Fibroblast of lung (primary cell): Measurements from ENCODE around the gene NEK2. TPM values are rescaled to one million over a fixed set of nuclear protein-coding genes. Genes with fewer than 3 reads are reported as not detected.

Experiments
- DNase-seq, 2 donors: peaks; one replicate each; pipeline versions ENCODE4 v3.0.0 to v3.0.0-alpha.2; 2010; ENCODE audit warnings: low read depth in 2 of 2
- H2AFZ ChIP-seq: 2 replicates; pipeline ENCODE4 v1.5.1; 2012; ENCODE audit warnings: low read length, control low read depth, inconsistent platforms
- H3K27ac ChIP-seq: 2 replicates; pipeline ENCODE4 v1.5.1; 2011; ENCODE audit warnings: low read length, control low read depth; ENCODE audit not compliant: insufficient read depth
- H3K27me3 ChIP-seq: 2 replicates; pipeline ENCODE4 v1.5.1; 2011; ENCODE audit warnings: mild to moderate bottlenecking, low read length; ENCODE audit not compliant: control insufficient read depth, insufficient read depth
- H3K36me3 ChIP-seq: 2 replicates; pipeline ENCODE4 v1.5.1; 2011; ENCODE audit warnings: low read length; ENCODE audit not compliant: control insufficient read depth, insufficient read depth
- H3K4me1 ChIP-seq: 2 replicates; pipeline ENCODE4 v1.5.1; 2011; ENCODE audit warnings: low read length; ENCODE audit not compliant: control insufficient read depth, insufficient read depth; ENCODE audit errors: extremely low read depth
- H3K4me2 ChIP-seq: 2 replicates; pipeline ENCODE4 v1.5.1; 2011; ENCODE audit warnings: low read length, control low read depth; ENCODE audit not compliant: insufficient read depth; ENCODE audit errors: extremely low read depth
- H3K4me3 ChIP-seq, 4 experiments: fragments of 200-600 bp in 1 of 4; sonication (generic) in 1 of 4; replicated peaks in 1 of 4; 2 replicates each; pipeline ENCODE4 v1.5.1; 2011 to 2016; ENCODE audit warnings: low read length in 4 of 4, low read depth in 3 of 4, mild to moderate bottlenecking in 3 of 4, control low read depth in 2 of 4, inconsistent platforms in 1 of 4, mixed read lengths in 1 of 4; ENCODE audit not compliant: insufficient read depth in 1 of 4; ENCODE audit errors: control extremely low read depth in 1 of 4
- H3K79me2 ChIP-seq: 2 replicates; pipeline ENCODE4 v1.5.1; 2012; ENCODE audit warnings: mild to moderate bottlenecking, low read length, inconsistent platforms; ENCODE audit not compliant: control insufficient read depth, insufficient read depth
- H3K9ac ChIP-seq: 2 replicates; pipeline ENCODE4 v1.5.1; 2011; ENCODE audit warnings: mild to moderate bottlenecking, low read length, control low read depth; ENCODE audit not compliant: insufficient read depth
- H3K9me3 ChIP-seq: 2 replicates; pipeline ENCODE4 v1.5.1; 2012; ENCODE audit warnings: low read depth, low read length; ENCODE audit not compliant: control insufficient read depth, insufficient read depth
- H4K20me1 ChIP-seq: 2 replicates; pipeline ENCODE4 v1.5.1; 2011; ENCODE audit warnings: low read length; ENCODE audit not compliant: control insufficient read depth, insufficient read depth; ENCODE audit errors: extremely low read depth
- EZH2 ChIP-seq: IDR thresholded peaks from 2 replicates; pipeline ENCODE4 v1.5.1; 2012; ENCODE audit warnings: low read length, control low read depth, mild to moderate bottlenecking; ENCODE audit errors: missing control alignments
- polyA plus RNA-seq, 2 donors: library from polyadenylated mRNA; depleted of rRNA in 1 of 2; stranded (reverse) in 1 of 2; unstranded in 1 of 2; fragments of >200 nt; gene quantifications; 2 replicates each; pipeline ENCODE4 v1.2.1, GENCODE V29; 2011 to 2012; ENCODE audit warnings: missing spikeins in 1 of 2
- total RNA-seq: library from RNA; depleted of rRNA; stranded (reverse); fragments of >200 nt; gene quantifications from 2 replicates; pipeline ENCODE4 v1.2.1, GENCODE V29; 2014
- TF ChIP-seq, protein P1 (sequence below), 2 donors: IDR thresholded peaks in 1 of 2; conservative IDR thresholded peaks in 1 of 2; 1 replicate in 1 of 2; 2 replicates in 1 of 2; pipeline ENCODE4 v1.5.1; 2011 to 2012; ENCODE audit warnings: low read length in 2 of 2, control low read depth in 1 of 2, inconsistent platforms in 1 of 2, low read depth in 1 of 2, mild to moderate bottlenecking in 1 of 2

NEK2 gene
- total and polyA plus RNA-seq, 2 donors (not counting 1 experiment from before 2014, with no cell fraction given): 6.8 to 12.7 TPM

DNA sequence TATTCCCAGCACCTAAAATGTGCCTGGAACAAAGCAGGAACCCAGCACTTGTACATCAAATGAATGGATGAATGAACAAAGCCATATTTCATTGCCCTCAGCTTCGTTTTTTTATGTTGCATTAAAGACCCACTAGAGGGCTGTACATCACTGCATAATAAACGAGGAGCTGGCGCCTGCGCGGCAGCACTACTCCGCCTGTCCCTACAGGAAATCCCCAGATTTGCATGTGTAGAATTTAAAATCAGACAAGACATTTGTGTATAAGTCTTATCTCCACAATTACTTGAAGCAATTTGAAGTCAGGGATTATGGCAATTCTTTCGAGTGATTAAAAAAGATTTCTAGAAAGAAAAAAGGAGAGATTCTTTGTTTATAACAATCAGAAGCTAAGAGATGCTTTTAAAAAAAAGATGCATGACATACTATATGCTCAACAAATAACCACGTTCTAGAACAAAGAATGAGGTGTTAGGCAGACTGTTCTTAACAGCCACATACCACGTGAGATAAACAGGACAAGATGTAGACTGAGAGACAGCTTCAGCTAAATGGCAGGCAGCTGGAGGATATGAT, 5.4 kb upstream of the NEK2 start:
- Histone ChIP-seq H4K20me1 (no peaks in the 10 kb centered on the region), H2AFZ (peak overlapping the region; percentile 69), H3K36me3 (no peaks in the 10 kb centered on the region), H3K4me3 (no peak overlapping the region), H3K4me2 (no peak overlapping the region), H3K27me3 (peaks cover 8% of the 10 kb centered on the region), H3K79me2 (no peaks in the 10 kb centered on the region), H3K27ac (no peak overlapping the region), H3K9ac (no peak overlapping the region), H3K4me1 (no peaks in the 10 kb centered on the region), H3K9me3 (no peaks in the 10 kb centered on the region)
- DNase-seq: peak; percentile 82 to 91
- no peak for TF ChIP-seq EZH2
- TF ChIP-seq, protein P1, sequence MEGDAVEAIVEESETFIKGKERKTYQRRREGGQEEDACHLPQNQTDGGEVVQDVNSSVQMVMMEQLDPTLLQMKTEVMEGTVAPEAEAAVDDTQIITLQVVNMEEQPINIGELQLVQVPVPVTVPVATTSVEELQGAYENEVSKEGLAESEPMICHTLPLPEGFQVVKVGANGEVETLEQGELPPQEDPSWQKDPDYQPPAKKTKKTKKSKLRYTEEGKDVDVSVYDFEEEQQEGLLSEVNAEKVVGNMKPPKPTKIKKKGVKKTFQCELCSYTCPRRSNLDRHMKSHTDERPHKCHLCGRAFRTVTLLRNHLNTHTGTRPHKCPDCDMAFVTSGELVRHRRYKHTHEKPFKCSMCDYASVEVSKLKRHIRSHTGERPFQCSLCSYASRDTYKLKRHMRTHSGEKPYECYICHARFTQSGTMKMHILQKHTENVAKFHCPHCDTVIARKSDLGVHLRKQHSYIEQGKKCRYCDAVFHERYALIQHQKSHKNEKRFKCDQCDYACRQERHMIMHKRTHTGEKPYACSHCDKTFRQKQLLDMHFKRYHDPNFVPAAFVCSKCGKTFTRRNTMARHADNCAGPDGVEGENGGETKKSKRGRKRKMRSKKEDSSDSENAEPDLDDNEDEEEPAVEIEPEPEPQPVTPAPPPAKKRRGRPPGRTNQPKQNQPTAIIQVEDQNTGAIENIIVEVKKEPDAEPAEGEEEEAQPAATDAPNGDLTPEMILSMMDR (conservative IDR thresholded peaks at IDR 0.05 in 1 of 2, IDR thresholded peaks at IDR 0.05 in 1 of 2; ENCODE audit: low read depth in 1 of 2, low read length in 2 of 2): peak; percentile 71

DNA sequence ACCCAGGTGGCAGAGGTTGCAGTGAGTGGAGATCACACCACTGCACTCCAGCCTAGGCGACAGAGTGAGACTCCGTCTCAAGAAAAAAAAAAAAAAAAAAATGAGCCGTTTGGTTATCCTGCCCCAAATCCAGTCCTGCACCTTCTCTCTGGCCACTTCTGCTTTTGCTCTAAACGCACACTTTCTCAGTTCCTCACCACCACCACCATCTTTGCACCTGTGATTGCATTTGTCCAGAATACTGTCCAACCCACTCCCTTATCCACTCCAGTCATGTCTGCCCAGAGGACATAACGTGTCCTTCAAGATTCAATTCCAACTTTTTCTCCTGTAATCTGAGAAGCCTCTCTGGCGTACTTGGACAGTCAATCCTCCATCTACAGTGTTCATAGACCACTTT, 2.2 kb upstream of the NEK2 start:
- Histone ChIP-seq H3K36me3 (no peaks in the 10 kb centered on the region), H2AFZ (no peak overlapping the region), H3K4me1 (peaks cover 3% of the 10 kb centered on the region), H3K9me3 (no peaks in the 10 kb centered on the region), H3K79me2 (peaks cover 17% of the 10 kb centered on the region), H3K27ac (no peak overlapping the region), H3K9ac (no peak overlapping the region), H3K4me2 (no peak overlapping the region), H3K27me3 (no peaks in the 10 kb centered on the region), H3K4me3 (no peak overlapping the region), H4K20me1 (no peaks in the 10 kb centered on the region)
- TF ChIP-seq EZH2: no peak
- TF ChIP-seq, protein P1 (conservative IDR thresholded peaks at IDR 0.05 in 1 of 2, IDR thresholded peaks at IDR 0.05 in 1 of 2; ENCODE audit: low read depth in 1 of 2, low read length in 2 of 2): no peak
- no peak for DNase-seq

DNA sequence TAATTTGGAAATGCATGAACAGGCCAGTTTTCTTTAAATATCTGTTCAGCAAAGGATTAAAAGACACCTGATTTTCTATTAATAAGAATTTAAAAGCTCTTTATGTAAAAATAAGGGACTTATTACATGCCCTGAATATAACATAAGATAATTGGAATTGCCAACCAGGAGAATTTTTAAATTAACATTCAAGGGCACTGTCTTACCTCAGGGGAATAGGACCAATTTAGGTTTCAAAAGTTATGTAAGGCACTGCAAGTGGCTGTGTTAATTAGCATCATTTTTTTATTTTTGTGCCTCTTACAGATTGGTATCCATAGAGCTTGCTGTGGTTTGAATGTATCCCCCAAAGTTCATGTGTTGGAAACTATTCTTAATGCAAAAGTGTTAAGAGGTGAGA, 1.3 kb upstream of the NEK2 start:
- Histone ChIP-seq H3K4me3 (no peak overlapping the region), H3K36me3 (no peaks in the 10 kb centered on the region), H3K27me3 (no peaks in the 10 kb centered on the region), H3K79me2 (peaks cover 17% of the 10 kb centered on the region), H3K27ac (no peak overlapping the region), H3K9ac (no peak overlapping the region), H4K20me1 (no peaks in the 10 kb centered on the region), H3K9me3 (no peaks in the 10 kb centered on the region), H2AFZ (no peak overlapping the region), H3K4me2 (no peak overlapping the region), H3K4me1 (peaks cover 3% of the 10 kb centered on the region)
- no peak for TF ChIP-seq EZH2
- TF ChIP-seq, protein P1 (conservative IDR thresholded peaks at IDR 0.05 in 1 of 2, IDR thresholded peaks at IDR 0.05 in 1 of 2; ENCODE audit: low read depth in 1 of 2, low read length in 2 of 2): no peak
- DNase-seq: no peak
